Measurements from ENCODE around the gene LOXL1.

LOXL1 gene

GRCh38 chr15:73993211-73993994, 67.1 kb downstream of the LOXL1 start:
- no peak overlapping the region for H3K4me3 ChIP-seq (ENCODE audit: low read depth, low read length)
- TF ChIP-seq MAX (IDR thresholded peaks at IDR 0.05; ENCODE audit: low read depth, low read length): no peak
- TF ChIP-seq MYC (IDR thresholded peaks at IDR 0.05; ENCODE audit: low read depth, low read length): no peak
- TF ChIP-seq POLR2A (IDR thresholded peaks at IDR 0.05; ENCODE audit: extremely low read depth, insufficient read length): no peak
- no peak for TF ChIP-seq CTCF (IDR thresholded peaks at IDR 0.05; ENCODE audit: low read depth, low read length)
- DNase-seq (ENCODE audit: low read depth): no peak

DNA sequence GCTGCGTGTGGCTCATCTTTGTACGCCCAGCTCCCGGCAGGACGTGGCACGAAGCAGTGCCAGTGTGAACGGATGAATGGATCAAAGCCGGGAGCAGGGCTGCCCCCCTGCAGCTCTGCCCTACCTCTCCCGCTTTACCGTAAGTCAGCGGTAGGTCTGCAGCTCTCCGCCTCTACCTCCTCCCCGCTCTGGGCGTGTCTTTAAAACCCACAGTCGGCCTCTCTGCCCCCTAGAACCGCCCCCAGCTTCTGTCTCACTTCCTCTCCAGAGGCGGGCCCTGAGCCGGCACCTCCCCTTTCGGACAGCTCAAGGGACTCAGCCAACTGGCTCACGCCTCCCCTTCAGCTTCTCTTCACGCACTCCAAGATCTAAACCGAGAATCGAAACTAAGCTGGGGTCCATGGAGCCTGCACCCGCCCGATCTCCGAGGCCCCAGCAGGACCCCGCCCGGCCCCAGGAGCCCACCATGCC, 68.2 kb downstream of the LOXL1 start, which contains the start of gene PML:
Gene PML (plus strand): TSS at position 304 of the 471 bp plus-strand sequence. CDS start 97 bp downstream, at position 401.
- DNase-seq (ENCODE audit: low read depth): peak; percentile 96
- H3K4me3 ChIP-seq (ENCODE audit: low read depth, low read length): peak within 1 kb of the TSS; percentile 85
- TF ChIP-seq MYC (IDR thresholded peaks at IDR 0.05; ENCODE audit: low read depth, low read length) (no peak), MAX (IDR thresholded peaks at IDR 0.05; ENCODE audit: low read depth, low read length) (no peak; the same call in 1 of the 2 replicates), CTCF (IDR thresholded peaks at IDR 0.05; ENCODE audit: low read depth, low read length) (no peak), POLR2A (IDR thresholded peaks at IDR 0.05; ENCODE audit: extremely low read depth, insufficient read length) (peak; percentile 60)

GRCh38 chr15:73994912-73995622, 68.8 kb downstream of the LOXL1 start:
- peak; percentile 47 for TF ChIP-seq POLR2A (IDR thresholded peaks at IDR 0.05; ENCODE audit: extremely low read depth, insufficient read length)
- no peak for TF ChIP-seq CTCF (IDR thresholded peaks at IDR 0.05; ENCODE audit: low read depth, low read length)
- TF ChIP-seq MYC (IDR thresholded peaks at IDR 0.05; ENCODE audit: low read depth, low read length): peak; percentile 57
- TF ChIP-seq MAX (IDR thresholded peaks at IDR 0.05; ENCODE audit: low read depth, low read length): peak; percentile 58
- H3K4me3 ChIP-seq (ENCODE audit: low read depth, low read length): peak overlapping the region; percentile 85
- DNase-seq (ENCODE audit: low read depth): peak; percentile 81

DNA sequence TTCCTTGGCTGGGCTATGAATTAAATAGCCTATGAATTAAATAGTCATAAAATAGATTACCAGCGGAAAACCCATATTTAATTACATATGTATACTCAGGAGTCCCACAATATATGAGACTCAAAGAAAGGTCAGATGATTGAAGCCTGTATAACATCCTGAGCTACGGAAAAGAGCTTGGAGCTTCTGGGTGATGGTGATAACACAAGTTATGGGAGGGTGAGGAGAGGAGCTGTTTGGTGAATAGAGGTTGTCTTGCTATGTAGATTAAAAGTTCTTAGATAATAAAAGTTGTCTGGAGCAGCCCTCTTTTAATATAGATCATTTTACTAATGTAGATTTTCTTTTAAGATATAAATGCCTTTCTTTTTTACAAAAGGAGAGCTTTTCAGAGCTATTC, 70.0 kb downstream of the LOXL1 start:
- H3K4me3 ChIP-seq (ENCODE audit: low read depth, low read length): peak overlapping the region; percentile 85
- no peak for TF ChIP-seq CTCF (IDR thresholded peaks at IDR 0.05; ENCODE audit: low read depth, low read length)
- TF ChIP-seq MAX (IDR thresholded peaks at IDR 0.05; ENCODE audit: low read depth, low read length): no peak
- TF ChIP-seq MYC (IDR thresholded peaks at IDR 0.05; ENCODE audit: low read depth, low read length): no peak
- TF ChIP-seq POLR2A (IDR thresholded peaks at IDR 0.05; ENCODE audit: extremely low read depth, insufficient read length): no peak
- no peak for DNase-seq (ENCODE audit: low read depth)

DNA sequence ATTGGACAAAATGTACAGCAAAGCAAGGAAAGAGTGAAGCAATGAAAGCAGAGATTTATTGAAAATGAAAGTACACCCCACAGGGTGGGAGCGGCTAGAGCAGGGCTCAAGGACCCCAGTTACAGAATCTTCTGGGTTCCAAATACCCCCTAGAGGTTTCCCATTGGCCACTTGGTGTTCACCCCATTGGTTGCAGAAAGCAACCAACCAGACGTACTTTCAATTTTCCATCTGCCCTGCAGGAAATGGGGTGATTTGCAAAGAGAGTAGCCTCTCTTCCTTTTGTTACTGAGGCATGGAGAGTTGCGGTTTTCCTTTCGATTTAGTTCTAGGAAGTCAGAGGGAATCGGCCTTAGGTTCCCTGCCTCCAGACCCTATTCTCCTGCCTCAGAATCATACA, 70.7 kb downstream of the LOXL1 start:
- H3K4me3 ChIP-seq (ENCODE audit: low read depth, low read length): peak overlapping the region; percentile 85

More for the DNA sequence above, 70.7 kb downstream of the LOXL1 start:
- TF ChIP-seq MYC (IDR thresholded peaks at IDR 0.05; ENCODE audit: low read depth, low read length) (no peak), MAX (IDR thresholded peaks at IDR 0.05; ENCODE audit: low read depth, low read length) (peak; percentile 31; the same call in 1 of the 2 replicates)
- DNase-seq (ENCODE audit: low read depth): peak; percentile 68

All from NB4 (cell line).